Mammary microvascular endothelial cell (primary cell): ENCODE results near the gene DEK. TPM values are rescaled to one million over a fixed set of nuclear protein-coding genes. Genes with fewer than 3 reads are reported as not detected.

Experiments
- total RNA-seq: library from RNA; depleted of rRNA; stranded (reverse); fragments of >200 nt; gene quantifications from 2 replicates; pipeline ENCODE4 v1.2.3, GENCODE V29; 2015

The DEK gene
- total RNA-seq = 130 and 135 TPM in 2 replicates

GRCh38 chr6:18264219-18264922 is at the start of gene DEK:
DEK (minus strand) TSS chr6:18264530; CDS start chr6:18263987, 543 bp downstream.

Other genes starting within 250 kb of the DEK start
- gene NHLRC1, start 141.9 kb downstream of the DEK start, total RNA-seq = 2.9 TPM in 2 replicates
- gene TPMT, start 109.5 kb downstream of the DEK start, total RNA-seq = 21.3 and 25.8 TPM in 2 replicates
- gene KDM1B, start 109.1 kb downstream of the DEK start, total RNA-seq = 10.3 and 12.6 TPM in 2 replicates
- gene RNF144B, start 122.8 kb upstream of the DEK start, total RNA-seq = 74.5 and 77.0 TPM in 2 replicates